CD4-positive, alpha-beta T cell (primary cell): ENCODE measurements around the gene GSE1. TPM values are rescaled to one million over a fixed set of nuclear protein-coding genes. Genes with fewer than 3 reads are reported as not detected.

Experiments
- ATAC-seq: fragments of 200-7000 bp; cut with Tn5 transposase; one replicate; pipeline ENCODE4 v1.10.0; 2022; ENCODE audit warnings: mild to moderate bottlenecking; ENCODE audit not compliant: poor library complexity
- CTCF ChIA-PET: fragments of 350-600 bp; sonication (Branson Sonifier 250); formaldehyde crosslinking; loops from one replicate; lab custom pipeline; 2021; ENCODE audit warnings: antibody characterized with exemption, inconsistent platforms; lab: Charles Lee
- POLR2A ChIA-PET: fragments of 350-600 bp; sonication (Branson Sonifier 250); formaldehyde crosslinking; loops from one replicate; lab custom pipeline; 2021; ENCODE audit warnings: antibody characterized with exemption, inconsistent platforms; lab: Charles Lee
- DNase-seq, 14 experiments: peaks; one replicate each; pipeline ENCODE4 v3.0.0-alpha.2; 2013 to 2020; ENCODE audit warnings: mixed read lengths in 2 of 14
- H3K27ac ChIP-seq, 2 donors: one replicate each; pipeline versions ENCODE4 v1.5.1 to v1.7.0; 2013; ENCODE audit warnings: low read length in 2 of 2, low read depth in 1 of 2, mild to moderate bottlenecking in 1 of 2
- H3K27me3 ChIP-seq, 2 experiments: 1 replicate in 1 of 2; 2 replicates in 1 of 2; pipeline versions ENCODE4 v1.6.1 to v1.7.0; 2013; ENCODE audit warnings: low read length in 2 of 2, control low read depth in 1 of 2, mild to moderate bottlenecking in 1 of 2, moderate library complexity in 1 of 2; ENCODE audit not compliant: insufficient read depth in 2 of 2, control insufficient read depth in 1 of 2
- H3K36me3 ChIP-seq: one replicate; pipeline ENCODE4 v1.6.1; 2013; ENCODE audit warnings: low read length, control low read depth; ENCODE audit not compliant: insufficient read depth
- H3K4me1 ChIP-seq: one replicate; pipeline ENCODE4 v1.6.1; 2013; ENCODE audit warnings: low read length, control low read depth; ENCODE audit not compliant: insufficient read depth
- H3K4me3 ChIP-seq: one replicate; pipeline ENCODE4 v1.5.1; 2013; ENCODE audit warnings: mild to moderate bottlenecking, low read length, moderate library complexity
- H3K9me3 ChIP-seq, 2 experiments: 1 replicate in 1 of 2; 2 replicates in 1 of 2; pipeline versions ENCODE4 v1.6.1 to v1.7.0; 2013; ENCODE audit warnings: low read length in 2 of 2, mild to moderate bottlenecking in 2 of 2, control low read depth in 1 of 2, moderate library complexity in 1 of 2; ENCODE audit not compliant: control insufficient read depth in 1 of 2, insufficient read depth in 1 of 2
- H3K27ac Mint-ChIP-seq: one replicate; pipeline ENCODE4 v1.8.0; 2020; ENCODE audit warnings: mixed read lengths
- H3K27me3 Mint-ChIP-seq: one replicate; pipeline ENCODE4 v1.8.0; 2021; ENCODE audit warnings: mixed read lengths
- H3K36me3 Mint-ChIP-seq: one replicate; pipeline ENCODE4 v1.8.0; 2021; ENCODE audit warnings: low read depth, mixed read lengths
- H3K4me1 Mint-ChIP-seq: one replicate; pipeline ENCODE4 v1.8.0; 2021; ENCODE audit warnings: low read depth, mixed read lengths
- H3K4me3 Mint-ChIP-seq: one replicate; pipeline ENCODE4 v1.8.0; 2020; ENCODE audit warnings: mild to moderate bottlenecking, mixed read lengths
- H3K9me3 Mint-ChIP-seq: one replicate; pipeline ENCODE4 v1.8.0; 2020; ENCODE audit warnings: mixed read lengths
- intact Hi-C, 2 experiments: fragments of 100-400 bp; cut with DNase I in 1 of 2; cut with micrococcal nuclease in 1 of 2; formaldehyde crosslinking; loops; one replicate each; pipeline versions ENCODE4 v1.15.1 to v1.9.0; 2023 to 2025; cut with DNase I, micrococcal nuclease
- total RNA-seq, 174 experiments: library from RNA in 2 of 174; stranded (reverse) in 2 of 174; gene quantifications; one replicate each; pipeline ENCODE4 v1.2.3 and lab custom pipeline; 2021 to 2026
- TF ChIP-seq, protein P1 (sequence below): fragments of 200-600 bp; IDR thresholded peaks from one replicate; pipeline ENCODE4 v1.8.0; 2022; ENCODE audit warnings: antibody characterized with exemption, mild to moderate bottlenecking

GSE1 gene
- total RNA-seq, 2 experiments from 2014 or later: 11.7 to 13.7 TPM

DNA sequence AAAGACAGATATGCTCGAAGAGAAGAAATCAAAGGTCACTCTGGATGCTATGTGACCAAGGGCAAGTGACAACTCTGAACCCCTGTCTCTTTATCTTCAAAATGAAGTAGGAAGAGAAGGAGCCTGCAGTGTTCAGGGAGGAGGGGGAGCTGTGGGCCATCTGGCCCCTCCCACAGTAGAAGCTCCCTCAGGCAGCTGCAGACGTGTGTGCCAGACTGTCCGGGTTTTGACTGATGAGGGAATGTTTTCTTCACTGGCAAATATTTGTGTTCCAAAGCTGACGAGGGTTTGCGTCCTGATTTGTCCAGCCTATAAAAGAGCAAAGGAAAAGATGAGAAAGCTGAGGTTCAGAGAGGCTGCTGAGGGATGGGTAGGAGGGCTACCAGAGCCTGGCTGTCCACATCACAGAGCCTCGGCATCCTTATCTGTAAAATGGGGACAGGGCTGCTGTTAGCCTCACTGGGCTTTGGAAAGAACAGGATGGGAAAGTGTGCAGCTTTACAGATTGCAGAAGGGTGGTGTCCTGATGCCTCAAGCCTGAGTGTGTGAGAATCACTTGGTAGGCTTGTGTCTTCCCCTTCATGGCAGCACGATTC is 77.4 kb downstream of the GSE1 start:
- Histone ChIP-seq H3K27ac (no peak overlapping the region), H3K9me3 (peaks cover 0 to 9% of the 10 kb centered on the region in 2 experiments), H3K36me3 (no peaks in the 10 kb centered on the region), H3K4me1 (peaks cover 24% of the 10 kb centered on the region), H3K27me3 (peaks cover 3 to 9% of the 10 kb centered on the region in 2 experiments), H3K4me3 (no peak overlapping the region)
- POLR2A ChIA-PET: no interaction called here
- Mint-ChIP-seq H3K27ac (no peak overlapping the region), H3K4me3 (no peak overlapping the region), H3K9me3 (no peaks in the 10 kb centered on the region), H3K27me3 (peaks cover 6% of the 10 kb centered on the region), H3K36me3 (no peaks in the 10 kb centered on the region), H3K4me1 (no peaks in the 10 kb centered on the region)
- CTCF ChIA-PET: interaction anchor here (1.7 kb wide), 1 partner anchor 75 kb away, joined by 6 read pairs; no protein-coding TSS in a partner anchor
- intact Hi-C loops: no loop called here
- DNase-seq (no peak), ATAC-seq (no peak)
- TF ChIP-seq, protein P1, sequence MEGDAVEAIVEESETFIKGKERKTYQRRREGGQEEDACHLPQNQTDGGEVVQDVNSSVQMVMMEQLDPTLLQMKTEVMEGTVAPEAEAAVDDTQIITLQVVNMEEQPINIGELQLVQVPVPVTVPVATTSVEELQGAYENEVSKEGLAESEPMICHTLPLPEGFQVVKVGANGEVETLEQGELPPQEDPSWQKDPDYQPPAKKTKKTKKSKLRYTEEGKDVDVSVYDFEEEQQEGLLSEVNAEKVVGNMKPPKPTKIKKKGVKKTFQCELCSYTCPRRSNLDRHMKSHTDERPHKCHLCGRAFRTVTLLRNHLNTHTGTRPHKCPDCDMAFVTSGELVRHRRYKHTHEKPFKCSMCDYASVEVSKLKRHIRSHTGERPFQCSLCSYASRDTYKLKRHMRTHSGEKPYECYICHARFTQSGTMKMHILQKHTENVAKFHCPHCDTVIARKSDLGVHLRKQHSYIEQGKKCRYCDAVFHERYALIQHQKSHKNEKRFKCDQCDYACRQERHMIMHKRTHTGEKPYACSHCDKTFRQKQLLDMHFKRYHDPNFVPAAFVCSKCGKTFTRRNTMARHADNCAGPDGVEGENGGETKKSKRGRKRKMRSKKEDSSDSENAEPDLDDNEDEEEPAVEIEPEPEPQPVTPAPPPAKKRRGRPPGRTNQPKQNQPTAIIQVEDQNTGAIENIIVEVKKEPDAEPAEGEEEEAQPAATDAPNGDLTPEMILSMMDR: no peak

DNA sequence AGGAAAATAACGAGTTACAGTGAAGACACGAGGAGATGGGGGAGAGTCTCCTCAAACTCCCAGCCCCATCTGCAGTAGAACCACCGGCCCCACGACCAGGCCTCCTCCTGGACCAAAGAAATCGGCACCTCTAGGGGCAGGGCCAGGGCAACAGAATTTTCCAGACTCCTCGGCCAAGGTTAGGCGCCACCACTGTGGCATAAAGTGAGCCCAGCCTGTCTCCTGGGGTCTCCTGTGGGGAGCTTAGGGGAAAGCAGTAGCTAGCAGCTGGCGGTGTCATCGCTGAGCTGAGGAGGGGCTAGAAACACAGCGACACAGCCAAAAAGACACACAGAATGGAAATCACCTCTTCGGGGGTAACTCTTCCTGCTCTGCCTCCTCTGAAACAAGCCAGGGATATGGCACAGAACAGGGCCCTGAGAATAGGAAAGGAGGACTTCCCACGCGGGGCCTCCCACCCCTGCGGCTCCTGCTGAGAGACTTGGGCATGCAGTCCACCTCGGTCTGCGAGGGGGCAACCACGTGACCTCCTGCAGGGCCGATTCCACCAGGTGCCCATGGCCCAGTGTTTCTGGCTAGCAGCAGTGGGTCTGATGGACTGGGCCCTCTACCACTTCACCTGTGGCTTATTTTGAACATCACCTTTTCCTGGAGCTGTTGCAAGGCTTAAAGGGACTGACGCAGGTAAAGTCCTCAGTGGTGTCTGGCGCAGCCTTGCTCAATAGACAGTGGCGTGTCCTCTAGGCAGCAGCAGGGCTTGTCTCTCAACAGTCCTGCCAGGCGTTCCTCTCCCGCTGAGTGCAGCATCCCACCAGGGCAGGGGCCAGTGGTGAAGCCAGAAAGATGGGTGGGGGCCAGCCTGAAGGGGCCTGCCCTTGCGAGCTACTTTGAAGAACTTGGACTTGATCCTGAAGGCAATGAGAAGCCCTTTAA is 82.3 kb downstream of the GSE1 start:
- Mint-ChIP-seq H3K36me3 (no peaks in the 10 kb centered on the region), H3K27ac (no peak overlapping the region), H3K27me3 (peaks cover 23% of the 10 kb centered on the region), H3K4me3 (no peak overlapping the region), H3K4me1 (no peaks in the 10 kb centered on the region), H3K9me3 (no peaks in the 10 kb centered on the region)
- H3K4me1 ChIP-seq: no peaks in the 10 kb centered on the region
- H3K27me3 ChIP-seq: peaks cover 9 to 17% of the 10 kb centered on the region in 2 experiments
- no peak overlapping the region for H3K27ac ChIP-seq
- ChIA-PET CTCF (no interaction called here), POLR2A (no interaction called here)
- no peak for DNase-seq
- H3K4me3 ChIP-seq: no peak overlapping the region
- H3K9me3 ChIP-seq: no peaks in the 10 kb centered on the region
- intact Hi-C loops: no loop called here
- H3K36me3 ChIP-seq: no peaks in the 10 kb centered on the region
- no peak for ATAC-seq
- TF ChIP-seq, protein P1: no peak

DNA sequence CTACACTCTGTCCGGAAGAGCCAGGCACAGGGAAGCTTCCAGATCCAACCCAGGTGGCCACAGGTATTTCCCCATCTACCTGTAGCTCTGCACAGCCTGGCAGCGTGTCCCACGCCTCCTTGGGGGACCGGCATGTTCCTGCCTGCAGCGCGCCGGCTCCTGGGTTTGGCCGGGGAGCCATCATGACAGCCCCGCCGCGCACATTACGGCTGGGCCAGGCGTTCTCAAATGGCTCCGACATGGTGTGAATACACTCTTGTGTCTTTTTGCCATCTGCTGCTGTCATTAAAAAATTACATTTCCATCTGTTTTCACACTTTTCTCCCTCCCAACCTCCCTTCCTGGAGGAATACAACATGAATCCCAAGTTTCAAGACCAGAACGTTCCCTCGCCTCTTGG is 83.7 kb downstream of the GSE1 start:
- H3K36me3 ChIP-seq: no peaks in the 10 kb centered on the region
- no peak overlapping the region for H3K27ac ChIP-seq
- ATAC-seq (no peak), DNase-seq (no peak)
- POLR2A ChIA-PET: no interaction called here
- CTCF ChIA-PET: no interaction called here
- intact Hi-C loops: no loop called here
- no peaks in the 10 kb centered on the region for H3K4me1 Mint-ChIP-seq
- TF ChIP-seq, protein P1: no peak
- no peaks in the 10 kb centered on the region for H3K4me1 ChIP-seq
- H3K36me3 Mint-ChIP-seq: no peaks in the 10 kb centered on the region
- no peak overlapping the region for H3K27ac Mint-ChIP-seq
- peaks cover 23% of the 10 kb centered on the region for H3K27me3 Mint-ChIP-seq
- H3K9me3 Mint-ChIP-seq: no peaks in the 10 kb centered on the region
- H3K27me3 ChIP-seq: peaks cover 9 to 17% of the 10 kb centered on the region in 2 experiments
- peaks cover 0 to 7% of the 10 kb centered on the region in 2 experiments for H3K9me3 ChIP-seq
- H3K4me3 ChIP-seq: no peak overlapping the region
- no peak overlapping the region for H3K4me3 Mint-ChIP-seq
